ENCODE data around the gene MORF4L1.

DNA sequence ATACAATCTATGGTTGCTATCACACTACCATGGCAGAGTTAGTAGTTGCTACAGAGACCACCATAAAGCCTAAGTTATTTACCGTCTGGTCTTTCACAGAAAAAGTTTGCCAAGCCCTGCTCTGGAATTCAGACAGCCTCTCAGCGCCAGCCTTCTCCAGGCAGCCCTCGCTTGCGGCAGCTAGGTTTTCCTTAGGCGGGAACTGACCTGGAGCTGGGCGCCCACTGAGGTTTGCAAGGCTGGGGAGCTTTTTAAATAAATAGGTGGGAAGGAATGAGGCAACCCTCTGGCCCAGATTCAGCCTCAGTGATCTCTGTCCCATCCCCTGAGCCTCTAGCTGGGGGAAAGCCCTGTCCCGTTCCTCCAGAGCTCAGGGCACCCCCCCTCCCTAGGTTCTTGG is 71.0 kb downstream of the MORF4L1 start:
- TF ChIP-seq, protein P1, sequence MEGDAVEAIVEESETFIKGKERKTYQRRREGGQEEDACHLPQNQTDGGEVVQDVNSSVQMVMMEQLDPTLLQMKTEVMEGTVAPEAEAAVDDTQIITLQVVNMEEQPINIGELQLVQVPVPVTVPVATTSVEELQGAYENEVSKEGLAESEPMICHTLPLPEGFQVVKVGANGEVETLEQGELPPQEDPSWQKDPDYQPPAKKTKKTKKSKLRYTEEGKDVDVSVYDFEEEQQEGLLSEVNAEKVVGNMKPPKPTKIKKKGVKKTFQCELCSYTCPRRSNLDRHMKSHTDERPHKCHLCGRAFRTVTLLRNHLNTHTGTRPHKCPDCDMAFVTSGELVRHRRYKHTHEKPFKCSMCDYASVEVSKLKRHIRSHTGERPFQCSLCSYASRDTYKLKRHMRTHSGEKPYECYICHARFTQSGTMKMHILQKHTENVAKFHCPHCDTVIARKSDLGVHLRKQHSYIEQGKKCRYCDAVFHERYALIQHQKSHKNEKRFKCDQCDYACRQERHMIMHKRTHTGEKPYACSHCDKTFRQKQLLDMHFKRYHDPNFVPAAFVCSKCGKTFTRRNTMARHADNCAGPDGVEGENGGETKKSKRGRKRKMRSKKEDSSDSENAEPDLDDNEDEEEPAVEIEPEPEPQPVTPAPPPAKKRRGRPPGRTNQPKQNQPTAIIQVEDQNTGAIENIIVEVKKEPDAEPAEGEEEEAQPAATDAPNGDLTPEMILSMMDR (IDR thresholded peaks at IDR 0.05): no peak
- no peak for TF ChIP-seq POLR2A (IDR thresholded peaks at IDR 0.05)
